AG08395 (cell line): ENCODE data around the gene PXMP2.

Experiments
- DNase-seq: peaks from one replicate; pipeline ENCODE4 v3.0.0; 2012; ENCODE audit warnings: mixed read lengths, low spot score

PXMP2 gene

GRCh38 chr12:132754160-132754932, 67.0 kb downstream of the PXMP2 start:
- no peak for DNase-seq
